Limb (tissue), 2 donors: Measurements from ENCODE around the gene ATP6V0C.

Source experiments
- DNase-seq, 2 donors: peaks; one replicate each; pipeline ENCODE4 v3.0.0-alpha.2; 2016; ENCODE audit errors: extremely low spot score in 2 of 2

The ATP6V0C gene

GRCh38 chr16:2513405-2514332 lies at the start of gene ATP6V0C:
Gene ATP6V0C (plus strand): TSS chr16:2513952. CDS start chr16:2514104, 152 bp downstream.
- DNase-seq, result peak; percentile 86 to 95

- no peak for DNase-seq
These were observed 49.4 kb upstream of the ATP6V0C start for GRCh38 chr16:2464333-2464732.

- no peak for DNase-seq
These were observed 47.9 kb upstream of the ATP6V0C start for GRCh38 chr16:2465653-2466415.

GRCh38 chr16:2466667-2467527 lies 46.9 kb upstream of the ATP6V0C start:
- no peak for DNase-seq

- DNase-seq, result peak; percentile 72 to 88
These were observed 46.1 kb upstream of the ATP6V0C start for GRCh38 chr16:2467528-2468232.

- peak in 1 of 2 donors; percentile 63 for DNase-seq
These were observed 45.5 kb upstream of the ATP6V0C start for GRCh38 chr16:2468233-2468724.

GRCh38 chr16:2468725-2469398 lies 44.9 kb upstream of the ATP6V0C start:
- DNase-seq, result peak in 1 of 2 donors; percentile 67

- no peak for DNase-seq
These were observed 44.1 kb upstream of the ATP6V0C start for GRCh38 chr16:2469399-2470233.

- no peak for DNase-seq
These were observed 43.5 kb upstream of the ATP6V0C start for GRCh38 chr16:2470234-2470601.

- DNase-seq, result no peak
These were observed 43.1 kb upstream of the ATP6V0C start for GRCh38 chr16:2470603-2471015.

- DNase-seq, result peak; percentile 86 to 89
These were observed 42.6 kb upstream of the ATP6V0C start, which contains the start of gene NTN3 for GRCh38 chr16:2471016-2471652. Gene NTN3 (plus strand): TSS chr16:2471297. CDS start chr16:2471702, 405 bp downstream.

GRCh38 chr16:2471653-2472487 lies 41.9 kb upstream of the ATP6V0C start:
- DNase-seq, result no peak

- no peak for DNase-seq
These were observed 41.3 kb upstream of the ATP6V0C start for GRCh38 chr16:2472488-2472864.

- DNase-seq, result no peak
These were observed 40.8 kb upstream of the ATP6V0C start for GRCh38 chr16:2472885-2473445.

GRCh38 chr16:2473446-2473926 lies 40.3 kb upstream of the ATP6V0C start:
- peak in 1 of 2 donors; percentile 61 for DNase-seq

- DNase-seq, result peak in 1 of 2 donors; percentile 67
These were observed 39.5 kb upstream of the ATP6V0C start for GRCh38 chr16:2473999-2474876.
